Ovary (tissue), 3 donors: ENCODE data around the gene FAM234A.

Source experiments
- CTCF ChIP-seq, 3 donors: fragments of 450-650 bp in 2 of 3; fragments of 200-600 bp in 1 of 3; IDR thresholded peaks; one replicate each; pipeline versions ENCODE4 v1.5.1 to v1.8.0; 2016 to 2022; ENCODE audit warnings: antibody characterized with exemption in 3 of 3, mild to moderate bottlenecking in 1 of 3
- EP300 ChIP-seq: sonication (generic); formaldehyde crosslinking; IDR thresholded peaks from one replicate; pipeline ENCODE4 v1.6.1; 2017; ENCODE audit warnings: antibody characterized with exemption
- POLR2A ChIP-seq: fragments of 450-650 bp; IDR thresholded peaks from one replicate; pipeline ENCODE4 v1.6.1; 2017; ENCODE audit warnings: antibody characterized with exemption, mild to moderate bottlenecking, moderate library complexity
- donor health status: DM: no; HTN: no; CAD: no.

GRCh38 chr16:259814-260253, 25.2 kb downstream of the FAM234A start:
- TF ChIP-seq CTCF (IDR thresholded peaks at IDR 0.05) (no peak), POLR2A (no peak), EP300 (no peak)
